H1 (cell line): ENCODE measurements around the gene MYADM. TPM values are rescaled to one million over a fixed set of nuclear protein-coding genes. Genes with fewer than 3 reads are reported as not detected.

Source experiments
- CTCF ChIA-PET: fragments of 300-600 bp; sonication (Branson Sonifier 250); formaldehyde crosslinking; loops from one replicate; lab custom pipeline; 2021; ENCODE audit not compliant: partially characterized antibody; lab: Charles Lee
- POLR2A ChIA-PET: fragments of 300-600 bp; sonication (Branson Sonifier 250); formaldehyde crosslinking; loops from one replicate; lab custom pipeline; 2021; ENCODE audit warnings: inconsistent platforms; ENCODE audit not compliant: partially characterized antibody; lab: Charles Lee
- DNase-seq, 2 experiments: peaks; one replicate each; pipeline versions ENCODE4 v3.0.0 to v3.0.0-alpha.2; 2010 to 2022; ENCODE audit warnings: low spot score in 2 of 2, low read depth in 1 of 2, mixed read lengths in 1 of 2
- FAIRE-seq: peaks from 2 replicates; lab custom pipeline; 2011; peaks lifted over from hg19 to GRCh38; lab: Jason Lieb, UNC
- H2AFZ ChIP-seq: 2 replicates; pipeline ENCODE4 v1.8.1; 2012; ENCODE audit warnings: low read length, inconsistent platforms
- H2AK5ac ChIP-seq: 2 replicates; pipeline ENCODE4 v1.6.1; 2013; ENCODE audit warnings: low read depth, low read length
- H2BK120ac ChIP-seq: replicated peaks from 2 replicates; pipeline ENCODE3; 2013; ENCODE audit warnings: low read depth, low read length, inconsistent platforms
- H2BK12ac ChIP-seq: 2 replicates; pipeline ENCODE4 v1.6.1; 2013; ENCODE audit warnings: low read depth, low read length
- H2BK15ac ChIP-seq: 2 replicates; pipeline ENCODE4 v1.6.1; 2013; ENCODE audit warnings: low read length
- H2BK20ac ChIP-seq: 2 replicates; pipeline ENCODE4 v1.6.1; 2013; ENCODE audit warnings: low read length
- H2BK5ac ChIP-seq: 2 replicates; pipeline ENCODE4 v1.6.1; 2013; ENCODE audit warnings: low read depth, low read length
- H3K14ac ChIP-seq: 2 replicates; pipeline ENCODE4 v1.6.1; 2013; ENCODE audit warnings: inconsistent platforms; ENCODE audit not compliant: insufficient read length
- H3K18ac ChIP-seq: 2 replicates; pipeline ENCODE4 v1.6.1; 2013; ENCODE audit warnings: low read length; ENCODE audit errors: extremely low read depth
- H3K23ac ChIP-seq: 2 replicates; pipeline ENCODE4 v1.6.1; 2013; ENCODE audit warnings: inconsistent platforms; ENCODE audit not compliant: insufficient read length
- H3K23me2 ChIP-seq: 2 replicates; pipeline ENCODE4 v1.6.1; 2013; ENCODE audit warnings: low read depth, low read length
- H3K27ac ChIP-seq: 2 replicates; pipeline ENCODE4 v1.6.1; 2011; ENCODE audit warnings: low read depth, low read length, inconsistent platforms
- H3K27me3 ChIP-seq, 4 experiments: replicated peaks in 1 of 4; 1 replicate in 1 of 4; 2 replicates in 3 of 4; pipeline versions ENCODE4 v1.6.1 to v1.8.1; 2011 to 2013; ENCODE audit warnings: low read length in 3 of 4, mild to moderate bottlenecking in 3 of 4, inconsistent platforms in 2 of 4, mixed read lengths in 2 of 4, moderate library complexity in 1 of 4; ENCODE audit not compliant: control insufficient read depth in 3 of 4, insufficient read depth in 3 of 4; ENCODE audit errors: extremely low read depth in 1 of 4
- H3K36me3 ChIP-seq, 4 experiments: 2 replicates each; pipeline versions ENCODE4 v1.6.1 to v1.8.1; 2011 to 2013; ENCODE audit warnings: mild to moderate bottlenecking in 4 of 4, low read length in 3 of 4, moderate library complexity in 2 of 4, control low read depth in 1 of 4, inconsistent platforms in 1 of 4; ENCODE audit not compliant: insufficient read depth in 4 of 4, control insufficient read depth in 2 of 4
- H3K4ac ChIP-seq: replicated peaks from 2 replicates; pipeline ENCODE3; 2013; ENCODE audit warnings: low read length, low read depth, mixed read lengths, inconsistent platforms; ENCODE audit not compliant: insufficient read length
- H3K4me1 ChIP-seq, 4 experiments: replicated peaks in 1 of 4; 1 replicate in 1 of 4; 2 replicates in 3 of 4; pipeline versions ENCODE4 v1.6.1 to v1.8.1; 2011 to 2013; ENCODE audit warnings: low read length in 3 of 4, inconsistent platforms in 2 of 4, mixed read lengths in 1 of 4; ENCODE audit not compliant: insufficient read depth in 4 of 4, control insufficient read depth in 3 of 4
- H3K4me2 ChIP-seq, 2 experiments: 2 replicates each; pipeline versions ENCODE4 v1.6.1 to v1.8.1; 2011 to 2013; ENCODE audit warnings: low read depth in 2 of 2, low read length in 2 of 2, control low read depth in 1 of 2, inconsistent platforms in 1 of 2, mild to moderate bottlenecking in 1 of 2; ENCODE audit not compliant: insufficient read depth in 1 of 2
- H3K4me3 ChIP-seq, 4 experiments: fragments of 200-600, 300-600 bp in 1 of 4; sonication (generic), shearing (Covaris generic), sonication (Bioruptor Twin) in 1 of 4; 2 replicates each; pipeline versions ENCODE4 v1.5.1 to v1.8.1; 2011 to 2016; ENCODE audit warnings: low read length in 4 of 4, low read depth in 3 of 4, control low read depth in 2 of 4, inconsistent platforms in 2 of 4, mild to moderate bottlenecking in 2 of 4, mixed read lengths in 1 of 4, moderate library complexity in 1 of 4; ENCODE audit not compliant: insufficient read depth in 2 of 4; ENCODE audit errors: extremely low read depth in 1 of 4
- H3K56ac ChIP-seq: replicated peaks from 2 replicates; pipeline ENCODE3; 2013; ENCODE audit warnings: low read depth, mild to moderate bottlenecking, mixed read lengths, low read length, inconsistent platforms; ENCODE audit not compliant: insufficient read length
- H3K79me1 ChIP-seq: 2 replicates; pipeline ENCODE4 v1.6.1; 2013; ENCODE audit warnings: low read depth, low read length, control low read depth
- H3K79me2 ChIP-seq, 2 experiments: 2 replicates each; pipeline versions ENCODE4 v1.6.1 to v1.8.1; 2012 to 2013; ENCODE audit warnings: low read length in 2 of 2, mild to moderate bottlenecking in 2 of 2, inconsistent platforms in 1 of 2; ENCODE audit not compliant: insufficient read depth in 2 of 2, control insufficient read depth in 1 of 2
- H3K9ac ChIP-seq, 4 experiments: replicated peaks in 1 of 4; 1 replicate in 1 of 4; 2 replicates in 3 of 4; pipeline versions ENCODE4 v1.6.1 to v1.8.1; 2011 to 2013; ENCODE audit warnings: low read depth in 3 of 4, low read length in 3 of 4, control low read depth in 2 of 4, mild to moderate bottlenecking in 2 of 4, moderate library complexity in 2 of 4, inconsistent platforms in 1 of 4; ENCODE audit errors: extremely low read depth in 1 of 4
- H3K9me3 ChIP-seq, 2 experiments: 2 replicates each; pipeline versions ENCODE4 v1.6.1 to v1.8.1; 2012 to 2013; ENCODE audit warnings: mild to moderate bottlenecking in 2 of 2, moderate library complexity in 2 of 2, control low read depth in 1 of 2, inconsistent platforms in 1 of 2, low read depth in 1 of 2, low read length in 1 of 2, mixed read lengths in 1 of 2; ENCODE audit not compliant: insufficient read depth in 2 of 2
- H4K20me1 ChIP-seq, 2 experiments: replicated peaks in 1 of 2; 2 replicates each; pipeline versions ENCODE3 to v1.8.1; 2011 to 2013; ENCODE audit warnings: inconsistent platforms in 2 of 2, low read length in 2 of 2, mild to moderate bottlenecking in 1 of 2; ENCODE audit not compliant: insufficient read depth in 2 of 2, control insufficient read depth in 1 of 2
- H4K5ac ChIP-seq: 2 replicates; pipeline ENCODE4 v1.6.1; 2013; ENCODE audit warnings: low read length, low read depth, mixed read lengths, inconsistent platforms; ENCODE audit not compliant: insufficient read length
- H4K8ac ChIP-seq: 2 replicates; pipeline ENCODE4 v1.8.0; 2013; ENCODE audit warnings: mild to moderate bottlenecking, moderate library complexity, low read length, inconsistent platforms; ENCODE audit not compliant: insufficient read depth; ENCODE audit errors: extremely low read depth
- H4K91ac ChIP-seq: replicated peaks from 2 replicates; pipeline ENCODE3; 2013; ENCODE audit warnings: low read length, mixed read lengths, inconsistent platforms; ENCODE audit not compliant: insufficient read length
- CEBPB ChIP-seq: IDR thresholded peaks from 2 replicates; pipeline ENCODE4 v1.6.1; 2012; ENCODE audit warnings: low read depth, low read length
- CTBP2 ChIP-seq: IDR thresholded peaks from 2 replicates; pipeline ENCODE4 v1.7.0; 2011; ENCODE audit warnings: borderline replicate concordance, mild to moderate bottlenecking, moderate library complexity, mixed read lengths, low read length; ENCODE audit not compliant: insufficient read depth, insufficient read length
- GABPA ChIP-seq: IDR thresholded peaks from 2 replicates; pipeline ENCODE4 v1.6.1; 2011; ENCODE audit warnings: mild to moderate bottlenecking, low read length, moderate library complexity, borderline replicate concordance; ENCODE audit not compliant: insufficient read depth
- HDAC6 ChIP-seq: IDR thresholded peaks from one replicate; pipeline ENCODE4 v1.7.1; 2012; ENCODE audit warnings: low read depth, mild to moderate bottlenecking, inconsistent platforms, low read length, moderate library complexity
- KDM5A ChIP-seq: fragments of 200-600 bp; IDR thresholded peaks from 2 replicates; pipeline ENCODE4 v1.7.1; 2012; ENCODE audit warnings: mild to moderate bottlenecking, low read length, inconsistent platforms, mixed read lengths
- POU5F1 ChIP-seq: IDR thresholded peaks from 2 replicates; pipeline ENCODE4 v1.6.1; 2011; ENCODE audit warnings: low read depth, mild to moderate bottlenecking, low read length, moderate library complexity
- RAD21 ChIP-seq, 2 experiments: IDR thresholded peaks in 1 of 2; conservative IDR thresholded peaks in 1 of 2; 2 replicates each; pipeline ENCODE4 v1.6.1; 2011; ENCODE audit warnings: low read depth in 2 of 2, low read length in 2 of 2, improper control_type of control experiment in 1 of 2, inconsistent platforms in 1 of 2, mild to moderate bottlenecking in 1 of 2, moderate library complexity in 1 of 2
- USF2 ChIP-seq: IDR thresholded peaks from 2 replicates; pipeline ENCODE4 v1.6.1; 2011; ENCODE audit warnings: low read length, improper control_type of control experiment
- WGBS, 2 experiments: shearing (Covaris generic) in 1 of 2; methylation state at CpG; one replicate each; pipeline versions ENCODE4 v1.1.6 to v1.1.7; 2013 to 2015; ENCODE audit warnings: low lambda C conversion rate in 2 of 2, mixed read lengths in 2 of 2, inconsistent platforms in 1 of 2, low coverage in 1 of 2, missing lambda C conversion rate in 1 of 2; ENCODE audit not compliant: insufficient replicate concordance in 2 of 2, insufficient coverage in 1 of 2, insufficient read length in 1 of 2; ENCODE audit errors: extremely low coverage in 1 of 2, missing lambda C conversion rate in 1 of 2; 5-methylcytosine and 5-hydroxymethylcytosine counted together
- polyA plus RNA-seq, 7 experiments: library from polyadenylated mRNA; depleted of rRNA in 3 of 7; stranded (reverse) in 5 of 7; unstranded in 2 of 7; fragments of >200 nt in 5 of 7; fragments of 200-250 nt in 2 of 7; gene quantifications; 1 replicate in 5 of 7; 2 replicates in 1 of 7; 4 replicates in 1 of 7; pipeline versions ENCODE4 v1.2.1 to v1.2.3, GENCODE V29; 2011 to 2013; ENCODE audit warnings: missing spikeins in 2 of 7, mixed read lengths in 2 of 7
- total RNA-seq: library from RNA; stranded (reverse); fragmentation: NEBNext Ultra II Directional; extraction: Animal tissue kit (Norgen Biotek cat#: 25700); gene quantifications from 2 replicates; pipeline ENCODE4 v1.2.1, GENCODE V29; 2021

The MYADM gene
- total and polyA plus RNA-seq, 2 of the 8 experiments (the other 6 are each of a cell fraction or from before 2014, with no cell fraction given): 70.1 to 74.2 TPM

- CTCF ChIA-PET: interaction anchor here (0.7 to 5.1 kb wide), 8 partner anchors 8 to 157 kb away, joined by 3 to 23 read pairs (median 6); no protein-coding TSS in a partner anchor
- TF ChIP-seq GABPA: no peak
- TF ChIP-seq HDAC6: no peak
- TF ChIP-seq CEBPB: no peak
- TF ChIP-seq CTBP2: no peak
- no peak for TF ChIP-seq USF2
- TF ChIP-seq POU5F1: no peak
- TF ChIP-seq KDM5A: no peak
- no peak for TF ChIP-seq RAD21 (IDR thresholded peaks at IDR 0.05 in 1 of 2, conservative IDR thresholded peaks at IDR 0.05 in 1 of 2; ENCODE audit: low read depth in 2 of 2, low read length in 2 of 2)
These were observed 1.5 kb downstream of the MYADM start for GRCh38 chr19:53868892-53869804.

More at GRCh38 chr19:53868892-53869804, 1.5 kb downstream of the MYADM start:
- Histone ChIP-seq H3K27ac (peak overlapping the region; percentile 85), H3K4me2 (peak overlapping the region; percentile 87 to 94), H3K79me2 (peaks cover 0 to 17% of the 10 kb centered on the region in 2 experiments; a peak in 1 of 4 replicates), H2BK12ac (peak overlapping the region; percentile 94), H3K23me2 (peaks cover 16% of the 10 kb centered on the region; the same call in 1 of the 2 replicates), H4K5ac (peak overlapping the region; percentile 47), H3K4me3 (peak overlapping the region; percentile 69 to 94 (median 79)), H3K9ac (peak overlapping the region; percentile 86 to 95 (median 91)), H3K4ac (no peak overlapping the region), H2BK120ac (no peak overlapping the region), H3K18ac (peak overlapping the region; percentile 87; the same call in 1 of the 2 replicates), H2AK5ac (no peak overlapping the region), H3K14ac (no peak overlapping the region), H3K56ac (peak overlapping the region; percentile 42), H2BK20ac (no peak overlapping the region), H3K27me3 (no peaks in the 10 kb centered on the region), H2BK15ac (peak overlapping the region; percentile 72; the same call in 1 of the 2 replicates), H3K79me1 (peaks cover 9% of the 10 kb centered on the region; the same call in 1 of the 2 replicates), H3K9me3 (no peaks in the 10 kb centered on the region), H3K36me3 (peaks cover 2 to 14% (median 11%) of the 10 kb centered on the region in 4 experiments; a peak in 6 of 8 replicates), H4K20me1 (peaks cover 4 to 8% of the 10 kb centered on the region in 2 experiments), H2AFZ (no peak overlapping the region), H4K8ac (peak overlapping the region; percentile 99), H2BK5ac (peak overlapping the region; percentile 95), H3K4me1 (peaks cover 0 to 13% (median 8%) of the 10 kb centered on the region in 4 experiments; a peak in 6 of 7 replicates), H4K91ac (peak overlapping the region; percentile 55), H3K23ac (no peak overlapping the region)
- DNase-seq (peak in 1 of 2 experiments; percentile 92), FAIRE-seq (no peak)
- POLR2A ChIA-PET: interaction anchor here (0.6 to 7.1 kb wide), 31 partner anchors 9 to 824 kb away, joined by 3 to 137 read pairs (median 4); partner anchors contain the start of genes ERVV-2, PRKCG, PRPF31 and RPS9
- 2% methylated on average over 33 of the region's 75 CpGs; no CpG with 5 or more reads in 1 of the 2 experiments for WGBS, 2 experiments
